Activated CD8-positive, alpha-beta memory T cell treated with anti-CD3 and anti-CD28 coated beads, Interleukin-2, amount 10 ng/mL, durations not matched to agents 7 days and 5 days (primary cell): ENCODE measurements around the gene BUB1B. TPM values are rescaled to one million over a fixed set of nuclear protein-coding genes. Genes with fewer than 3 reads are reported as not detected.

Experiments
- ATAC-seq: fragments of 150-1000 bp; cut with Tn5 transposase; one replicate; pipeline ENCODE4 v1.10.0; 2021; ENCODE audit warnings: moderate library complexity
- CTCF ChIA-PET: fragments of 350-600 bp; sonication (Branson Sonifier 250); formaldehyde crosslinking; loops from one replicate; lab custom pipeline; 2021; ENCODE audit warnings: antibody characterized with exemption; lab: Charles Lee
- DNase-seq: peaks from one replicate; pipeline ENCODE4 v3.0.0-alpha.2; 2020
- H3K27ac Mint-ChIP-seq: one replicate; pipeline ENCODE4 v1.8.0; 2021; ENCODE audit warnings: mild to moderate bottlenecking, mixed read lengths
- H3K27me3 Mint-ChIP-seq: one replicate; pipeline ENCODE4 v1.8.0; 2021; ENCODE audit warnings: mixed read lengths
- H3K36me3 Mint-ChIP-seq: one replicate; pipeline ENCODE4 v1.8.0; 2021; ENCODE audit warnings: mild to moderate bottlenecking, mixed read lengths
- H3K4me1 Mint-ChIP-seq: one replicate; pipeline ENCODE4 v1.8.0; 2021; ENCODE audit warnings: mixed read lengths
- H3K4me3 Mint-ChIP-seq: one replicate; pipeline ENCODE4 v1.8.0; 2021; ENCODE audit warnings: mild to moderate bottlenecking, moderate library complexity, mixed read lengths
- H3K9me3 Mint-ChIP-seq: one replicate; pipeline ENCODE4 v1.8.0; 2022; ENCODE audit warnings: low read depth, mixed read lengths
- total RNA-seq, 2 experiments: library from RNA; stranded (reverse); gene quantifications; one replicate each; pipeline ENCODE4 v1.2.3, GENCODE V29; 2021

BUB1B gene
- total RNA-seq, 2 experiments from 2014 or later = 89.5 to 107 TPM

DNA sequence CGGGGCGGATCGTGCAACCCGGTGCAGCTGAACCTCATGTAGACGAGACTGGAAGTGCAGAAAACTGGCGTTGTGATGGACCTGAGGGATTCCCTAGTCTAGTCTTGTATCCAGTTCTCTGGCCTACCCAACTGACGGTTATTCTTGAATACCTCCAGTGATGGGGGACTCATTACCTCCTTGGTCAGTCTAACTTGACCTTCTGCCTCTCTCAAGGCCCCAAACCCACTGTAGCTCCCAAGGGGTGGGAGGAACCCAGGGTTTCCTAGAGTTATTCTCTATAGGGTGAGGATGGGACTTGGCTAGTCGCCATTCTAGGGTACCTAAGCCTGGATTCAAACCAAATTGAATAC lies 89.4 kb downstream of the BUB1B start:
- CTCF ChIA-PET = interaction anchor here (0.7 to 1.9 kb wide), 4 partner anchors 19 to 33 kb away, joined by 3 to 9 read pairs (median 6); no protein-coding TSS in a partner anchor
- Mint-ChIP-seq H3K9me3 (no peaks in the 10 kb centered on the region), H3K27me3 (peaks cover 40% of the 10 kb centered on the region), H3K36me3 (no peaks in the 10 kb centered on the region), H3K4me3 (no peak overlapping the region), H3K27ac (no peak overlapping the region), H3K4me1 (peaks cover 9% of the 10 kb centered on the region)
- DNase-seq (no peak), ATAC-seq (no peak)

DNA sequence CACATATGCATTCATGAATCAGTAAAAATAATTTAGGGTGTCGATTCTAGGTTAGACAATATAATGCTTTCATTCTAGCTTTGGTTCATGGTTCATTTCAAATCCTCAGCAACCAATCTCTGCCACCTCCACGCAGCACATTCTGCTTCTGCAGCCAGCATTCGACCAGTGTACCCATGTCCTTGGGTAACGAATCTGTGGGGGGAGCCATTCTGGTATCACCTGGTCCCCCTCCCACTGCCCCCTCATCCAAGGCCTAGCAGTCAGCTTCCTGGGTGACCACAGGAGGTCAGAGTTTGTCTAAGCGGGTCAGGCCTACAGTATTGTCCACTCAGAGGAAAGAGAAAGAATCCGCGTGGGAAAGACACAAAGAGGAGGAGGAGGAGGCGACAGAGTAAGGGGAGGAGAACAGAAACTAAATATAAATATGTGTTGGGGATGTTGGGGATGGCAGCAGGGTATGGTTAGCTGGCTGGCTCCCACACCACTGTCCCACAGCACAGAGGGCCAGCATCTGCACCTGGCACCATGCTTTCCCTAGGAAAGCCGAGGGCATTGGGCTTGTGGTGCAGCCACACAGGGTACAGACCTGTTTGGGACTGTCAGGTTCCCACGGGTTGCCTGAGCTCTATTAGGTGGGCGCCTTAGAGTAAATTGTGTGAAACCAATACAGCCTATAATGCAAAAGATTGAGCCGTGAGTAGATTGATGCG lies 90.1 kb downstream of the BUB1B start:
- CTCF ChIA-PET = interaction anchor here (0.7 to 1.9 kb wide), 4 partner anchors 19 to 33 kb away, joined by 3 to 9 read pairs (median 6); no protein-coding TSS in a partner anchor
- peaks cover 9% of the 10 kb centered on the region for H3K4me1 Mint-ChIP-seq
- peaks cover 40% of the 10 kb centered on the region for H3K27me3 Mint-ChIP-seq
- no peak overlapping the region for H3K4me3 Mint-ChIP-seq
- ATAC-seq = no peak
- no peak for DNase-seq
- H3K9me3 Mint-ChIP-seq = no peaks in the 10 kb centered on the region
- H3K36me3 Mint-ChIP-seq = no peaks in the 10 kb centered on the region
- H3K27ac Mint-ChIP-seq = no peak overlapping the region

DNA sequence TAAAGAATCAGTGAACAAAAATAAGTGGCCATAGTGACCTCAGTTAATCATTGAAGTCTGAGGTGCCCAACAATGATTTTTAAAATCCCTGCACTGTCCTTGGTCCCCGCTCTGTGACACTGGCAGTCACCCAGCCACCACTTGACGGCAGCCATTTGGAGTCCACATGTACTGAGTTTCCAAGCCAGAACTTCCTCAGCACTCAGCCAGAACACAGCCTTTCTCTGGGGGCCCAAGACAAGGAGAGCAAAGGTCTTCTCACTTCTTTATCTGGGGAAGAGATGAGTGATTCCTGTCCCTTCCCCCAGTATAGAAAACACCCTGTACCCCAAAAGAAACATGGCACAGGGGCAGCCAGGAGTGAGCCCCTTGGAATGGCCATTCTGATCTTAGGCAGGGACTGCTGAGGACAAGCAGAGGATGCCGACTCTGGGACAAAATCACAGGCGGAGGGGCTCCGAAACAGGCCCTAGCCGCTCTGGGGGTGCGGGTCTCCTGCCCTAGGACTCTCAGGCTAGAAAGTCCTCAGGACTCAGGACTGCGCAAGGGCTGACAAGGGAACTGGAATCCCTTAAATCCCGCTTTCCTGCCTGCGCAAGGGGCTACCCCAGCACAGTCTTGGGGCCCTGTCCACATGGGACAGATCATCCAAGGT lies 90.7 kb downstream of the BUB1B start:
- H3K4me3 Mint-ChIP-seq = no peak overlapping the region
- DNase-seq (no peak), ATAC-seq (no peak)
- H3K9me3 Mint-ChIP-seq = no peaks in the 10 kb centered on the region
- CTCF ChIA-PET = interaction anchor here (1.7 kb wide), 1 partner anchor 28 kb away, joined by 9 read pairs; no protein-coding TSS in a partner anchor
- H3K4me1 Mint-ChIP-seq = peaks cover 11% of the 10 kb centered on the region
- peaks cover 40% of the 10 kb centered on the region for H3K27me3 Mint-ChIP-seq
- no peaks in the 10 kb centered on the region for H3K36me3 Mint-ChIP-seq
- no peak overlapping the region for H3K27ac Mint-ChIP-seq

DNA sequence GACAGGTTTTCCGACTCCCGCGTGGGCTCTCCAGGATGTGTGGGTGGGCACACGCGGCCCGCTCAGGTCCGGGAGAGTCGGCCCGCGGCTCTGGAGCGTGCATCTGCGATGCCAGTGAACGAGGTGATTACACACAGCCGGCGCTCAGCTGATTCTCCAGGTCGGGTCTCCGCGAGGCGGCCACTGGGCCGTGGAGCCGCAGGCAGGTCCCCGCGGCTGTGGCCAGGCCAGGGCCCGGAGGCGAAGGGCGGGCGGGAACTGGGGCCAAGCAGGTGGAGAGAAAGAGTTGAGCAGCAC lies 91.2 kb downstream of the BUB1B start:
- H3K9me3 Mint-ChIP-seq = no peaks in the 10 kb centered on the region
- peaks cover 40% of the 10 kb centered on the region for H3K27me3 Mint-ChIP-seq
- no peak for ATAC-seq
- H3K27ac Mint-ChIP-seq = no peak overlapping the region
- peaks cover 13% of the 10 kb centered on the region for H3K4me1 Mint-ChIP-seq
- no peak overlapping the region for H3K4me3 Mint-ChIP-seq
- H3K36me3 Mint-ChIP-seq = no peaks in the 10 kb centered on the region
- CTCF ChIA-PET = interaction anchor here (0.8 to 14.0 kb wide), 2 partner anchors 10 to 24 kb away, joined by 3 to 158 read pairs; no protein-coding TSS in a partner anchor
- DNase-seq = no peak

DNA sequence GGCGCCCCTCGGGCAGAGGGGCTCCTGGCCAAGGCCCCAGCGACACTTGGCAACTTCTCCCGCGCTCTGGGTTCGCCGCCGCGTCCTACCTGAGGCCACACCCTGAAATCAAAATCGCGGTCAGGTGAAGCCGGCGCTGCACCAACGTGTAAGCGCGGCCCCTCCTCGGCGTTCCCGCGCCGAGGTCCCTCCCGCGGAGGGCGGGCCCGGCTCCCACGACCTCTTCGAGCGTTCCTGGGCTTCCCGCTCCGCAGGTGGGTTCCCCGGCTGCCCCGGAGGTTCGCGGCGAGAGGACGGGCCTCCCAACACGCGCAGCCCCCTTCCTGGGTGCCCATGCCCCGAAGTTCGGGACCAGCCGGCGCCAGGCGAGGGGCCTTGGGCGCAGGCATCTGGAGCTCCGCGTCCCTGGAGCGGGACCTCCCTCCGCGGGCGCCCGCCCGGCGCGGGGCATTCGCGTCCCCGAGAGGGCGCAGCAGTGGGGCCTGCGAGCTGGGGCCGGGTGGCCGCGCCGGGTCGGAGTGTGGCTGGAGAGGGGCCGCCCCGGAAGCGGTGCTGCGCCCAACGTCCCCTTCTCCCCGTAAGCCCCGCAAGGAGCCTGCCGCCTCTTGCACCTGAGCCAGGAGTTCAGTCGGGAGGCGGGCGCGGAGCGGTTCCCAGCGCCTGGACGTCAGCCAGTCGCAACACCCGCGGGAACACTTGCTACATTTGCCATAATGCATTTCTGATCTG lies 91.7 kb downstream of the BUB1B start:
- Mint-ChIP-seq H3K27ac (no peak overlapping the region), H3K36me3 (no peaks in the 10 kb centered on the region), H3K4me3 (peak overlapping the region; percentile 66), H3K4me1 (peaks cover 13% of the 10 kb centered on the region), H3K27me3 (peaks cover 40% of the 10 kb centered on the region), H3K9me3 (no peaks in the 10 kb centered on the region)
- CTCF ChIA-PET = interaction anchor here (0.8 to 14.0 kb wide), 2 partner anchors 9 to 24 kb away, joined by 3 to 158 read pairs; no protein-coding TSS in a partner anchor
- ATAC-seq = peak; percentile 68
- DNase-seq = no peak

DNA sequence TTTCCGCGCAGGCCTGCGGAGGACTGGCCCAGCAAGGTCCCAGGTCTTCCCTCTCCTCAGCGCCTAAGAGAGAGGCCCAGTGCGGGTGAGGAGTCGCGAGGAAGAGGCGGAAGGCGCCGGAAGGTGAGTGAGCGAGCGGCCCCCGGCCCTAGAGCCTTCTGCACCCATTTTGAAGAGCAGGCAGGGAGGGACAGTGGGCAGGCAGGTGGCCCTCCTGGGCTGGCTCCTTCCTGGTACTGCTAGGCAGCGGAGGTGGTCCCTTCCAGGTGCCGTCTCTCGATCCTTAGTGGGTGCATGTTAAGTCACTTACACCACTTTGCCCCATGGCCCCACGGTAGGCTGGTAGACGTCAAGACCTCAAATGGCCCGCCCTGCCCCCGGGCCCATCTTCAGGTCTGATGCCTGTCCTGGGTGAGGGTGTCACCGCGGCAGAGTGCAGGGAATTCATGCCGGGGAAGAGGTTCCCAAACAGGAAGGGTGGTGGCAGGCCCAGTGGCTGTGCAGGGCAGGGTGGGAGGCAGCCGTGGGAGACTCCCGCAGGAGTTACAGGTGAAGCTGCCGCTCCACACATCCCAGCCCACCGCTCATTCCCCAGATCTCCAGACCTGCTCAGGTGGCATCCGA lies 92.4 kb downstream of the BUB1B start:
- Mint-ChIP-seq H3K9me3 (no peaks in the 10 kb centered on the region), H3K4me1 (peaks cover 13% of the 10 kb centered on the region), H3K27ac (no peak overlapping the region), H3K27me3 (peaks cover 40% of the 10 kb centered on the region), H3K4me3 (peak overlapping the region; percentile 66), H3K36me3 (no peaks in the 10 kb centered on the region)
- no peak for DNase-seq
- CTCF ChIA-PET = interaction anchor here (14.0 kb wide), 1 partner anchor 23 kb away, joined by 158 read pairs; no protein-coding TSS in a partner anchor
- peak; percentile 38 for ATAC-seq

DNA sequence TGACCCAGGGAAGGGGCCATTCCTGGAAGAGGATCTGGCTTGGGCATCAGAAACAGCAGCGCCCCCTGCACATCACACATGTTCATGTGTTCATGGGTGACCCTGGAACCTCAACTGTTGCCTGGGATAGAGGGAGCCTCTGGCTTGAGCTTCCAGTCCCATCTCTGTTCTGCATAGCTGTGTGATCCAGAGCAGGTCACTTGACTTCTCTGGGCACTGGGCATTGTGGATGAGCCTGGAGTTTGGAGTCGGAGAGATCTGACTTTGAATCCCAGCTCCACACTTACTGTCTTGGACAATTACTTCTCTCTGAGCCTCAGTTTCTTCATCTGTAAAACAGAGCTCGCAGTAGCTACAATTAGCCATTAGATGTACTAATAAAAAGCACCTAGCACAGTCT lies 93.6 kb downstream of the BUB1B start:
- DNase-seq (no peak), ATAC-seq (no peak)
- CTCF ChIA-PET = interaction anchor here (0.9 to 14.0 kb wide), 3 partner anchors 22 to 37 kb away, joined by 3 to 158 read pairs (median 3); no protein-coding TSS in a partner anchor
- Mint-ChIP-seq H3K4me3 (no peak overlapping the region), H3K27me3 (peaks cover 45% of the 10 kb centered on the region), H3K36me3 (no peaks in the 10 kb centered on the region), H3K9me3 (no peaks in the 10 kb centered on the region), H3K27ac (no peak overlapping the region), H3K4me1 (peaks cover 13% of the 10 kb centered on the region)

DNA sequence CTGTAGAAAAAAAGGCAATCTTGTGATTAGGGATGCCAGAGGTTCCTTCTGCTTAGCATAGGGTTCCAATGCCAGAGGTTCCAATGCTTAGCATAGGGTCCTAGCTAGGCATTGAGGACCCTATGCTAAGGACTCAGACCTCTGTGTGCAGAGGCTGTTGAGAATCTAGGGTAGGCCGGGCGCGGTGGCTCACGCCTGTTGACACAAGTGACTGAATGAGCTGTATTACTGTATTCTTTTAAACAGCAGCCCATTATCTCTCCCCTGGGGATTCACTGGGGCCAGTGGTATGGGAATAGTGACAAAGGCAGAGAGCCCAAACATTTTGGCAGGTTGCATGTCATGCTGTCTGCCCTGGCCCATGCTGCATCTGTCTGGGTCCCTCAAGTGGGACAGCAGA lies 94.2 kb downstream of the BUB1B start:
- Mint-ChIP-seq H3K4me1 (peaks cover 13% of the 10 kb centered on the region), H3K27ac (no peak overlapping the region), H3K36me3 (no peaks in the 10 kb centered on the region), H3K9me3 (no peaks in the 10 kb centered on the region), H3K27me3 (peaks cover 44% of the 10 kb centered on the region), H3K4me3 (no peak overlapping the region)
- CTCF ChIA-PET = interaction anchor here (0.9 to 14.0 kb wide), 3 partner anchors 21 to 38 kb away, joined by 3 to 158 read pairs (median 3); no protein-coding TSS in a partner anchor
- ATAC-seq (no peak), DNase-seq (no peak)

DNA sequence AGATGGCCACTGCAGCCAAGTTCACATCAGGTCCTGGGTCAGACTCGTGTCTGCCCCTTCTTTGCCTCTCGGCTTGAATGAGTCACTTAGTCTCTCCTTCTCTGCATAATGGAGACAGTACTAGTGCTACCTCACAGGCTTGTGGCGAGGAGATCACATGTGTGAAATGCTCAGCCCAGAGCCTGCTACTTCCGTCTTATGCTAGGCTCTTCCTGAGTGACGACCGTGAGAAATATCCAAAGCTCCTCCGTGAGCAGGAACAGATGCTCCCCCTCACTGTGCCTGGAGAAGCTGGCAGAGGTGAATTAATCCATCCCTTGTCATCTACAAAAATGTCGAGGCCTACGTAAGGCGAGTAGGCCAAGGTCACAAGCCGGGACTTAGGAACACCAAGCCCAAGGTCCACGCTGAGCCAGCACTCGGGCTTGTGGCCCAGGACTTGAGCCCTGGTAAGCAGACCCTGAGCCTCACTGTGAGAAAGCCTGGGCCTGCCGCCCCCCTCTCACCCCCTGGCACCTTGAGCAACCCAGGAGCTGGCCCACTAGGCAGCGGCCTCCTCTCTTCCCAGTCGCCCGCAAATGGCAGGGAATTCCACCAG lies 95.9 kb downstream of the BUB1B start:
- Mint-ChIP-seq H3K4me1 (peaks cover 13% of the 10 kb centered on the region), H3K9me3 (no peaks in the 10 kb centered on the region), H3K36me3 (no peaks in the 10 kb centered on the region), H3K27me3 (peaks cover 36% of the 10 kb centered on the region), H3K27ac (no peak overlapping the region), H3K4me3 (no peak overlapping the region)
- peak; percentile 58 for DNase-seq
- peak; percentile 79 for ATAC-seq
- CTCF ChIA-PET = interaction anchor here (1.3 to 14.0 kb wide), 4 partner anchors 11 to 81 kb away, joined by 3 to 158 read pairs (median 4); partner anchors contain the start of gene PLCB2

DNA sequence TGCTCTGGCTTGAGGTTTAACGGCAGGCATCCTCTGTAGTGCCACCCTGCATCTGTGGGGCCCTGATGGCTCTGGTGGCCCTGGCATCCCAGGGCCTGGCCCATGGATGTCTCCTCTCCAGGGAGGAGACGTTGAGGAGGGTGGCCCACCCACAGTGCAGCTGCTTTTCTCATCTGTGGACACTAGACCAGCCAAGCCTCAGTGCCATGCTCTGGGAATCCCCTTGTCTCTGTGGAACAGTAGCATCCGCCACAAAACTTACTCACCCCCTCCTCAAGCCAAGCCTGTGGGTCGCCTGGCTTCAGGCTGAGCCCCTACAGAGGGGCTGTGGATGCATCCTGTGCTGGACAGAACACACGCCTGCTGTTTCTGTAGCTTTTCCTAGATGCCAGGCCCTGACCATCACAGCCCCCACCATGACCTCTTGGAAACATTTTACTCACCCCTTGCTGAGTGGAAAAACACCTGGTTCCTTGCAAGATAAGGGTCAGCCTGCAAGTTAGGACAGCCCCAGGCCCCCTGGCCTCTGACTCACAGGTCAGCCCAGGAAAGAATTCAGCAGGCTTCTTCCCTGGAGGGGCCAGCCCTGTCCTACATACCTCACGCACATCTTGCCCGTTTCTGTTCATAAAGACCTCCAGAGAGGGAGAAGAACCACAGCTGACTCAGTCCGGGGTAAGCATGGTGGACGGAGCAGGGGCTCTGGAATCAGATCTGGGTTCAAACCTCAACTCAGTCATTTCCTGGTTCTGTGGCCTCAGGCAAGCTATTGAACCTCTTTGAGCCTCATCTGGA lies 97.0 kb downstream of the BUB1B start:
- Mint-ChIP-seq H3K27me3 (peaks cover 32% of the 10 kb centered on the region), H3K9me3 (no peaks in the 10 kb centered on the region), H3K36me3 (no peaks in the 10 kb centered on the region), H3K27ac (no peak overlapping the region), H3K4me1 (peaks cover 13% of the 10 kb centered on the region), H3K4me3 (no peak overlapping the region)
- DNase-seq (no peak), ATAC-seq (no peak)
- CTCF ChIA-PET = interaction anchor here (1.3 to 14.0 kb wide), 5 partner anchors 18 to 80 kb away, joined by 3 to 158 read pairs (median 5); partner anchors contain the start of gene PLCB2

DNA sequence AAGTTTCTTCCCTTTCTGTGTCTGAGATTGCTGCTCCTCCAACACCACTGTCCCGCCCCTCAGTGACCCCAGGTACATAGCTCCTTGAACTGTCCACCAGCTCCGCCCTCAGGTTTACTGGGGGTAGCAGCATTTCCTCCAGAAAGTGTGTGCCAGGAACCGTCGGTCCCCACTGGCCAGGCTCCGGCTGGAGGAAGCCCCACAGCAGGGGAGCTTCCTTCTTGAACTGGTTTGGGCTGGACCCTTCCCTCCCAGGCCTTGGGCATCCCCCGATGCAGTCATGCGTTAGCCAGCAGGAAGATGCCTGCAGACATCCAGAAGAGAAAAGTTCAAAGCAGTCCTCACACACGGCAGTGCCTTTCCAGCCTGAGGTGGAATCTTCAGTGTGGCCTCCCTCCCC lies 97.7 kb downstream of the BUB1B start:
- Mint-ChIP-seq H3K9me3 (no peaks in the 10 kb centered on the region), H3K4me1 (peaks cover 7% of the 10 kb centered on the region), H3K36me3 (no peaks in the 10 kb centered on the region), H3K27ac (no peak overlapping the region), H3K4me3 (no peak overlapping the region), H3K27me3 (peaks cover 25% of the 10 kb centered on the region)
- no peak for DNase-seq
- no peak for ATAC-seq
- CTCF ChIA-PET = interaction anchor here (2.1 to 14.0 kb wide), 3 partner anchors 18 to 41 kb away, joined by 4 to 158 read pairs (median 5); no protein-coding TSS in a partner anchor

DNA sequence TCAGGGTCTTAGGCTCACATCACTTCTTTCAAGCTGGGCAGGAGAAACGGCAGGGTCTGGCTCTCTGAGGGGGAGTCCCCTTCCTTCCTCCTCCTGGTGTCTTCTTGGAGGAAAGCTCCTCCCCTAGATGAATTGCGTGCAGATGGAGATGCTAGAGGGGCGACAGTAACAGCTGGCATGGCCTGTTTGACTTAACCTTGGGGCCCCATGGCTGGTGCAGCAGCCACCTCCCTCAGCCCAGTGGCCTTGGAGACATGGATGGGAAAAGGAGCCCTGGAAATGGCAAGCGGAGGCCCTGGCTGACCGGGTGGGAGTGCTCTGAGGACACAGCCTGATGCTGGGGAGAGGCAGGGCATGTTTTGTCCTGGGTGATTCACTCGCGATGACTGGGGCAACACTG lies 98.2 kb downstream of the BUB1B start:
- peaks cover 5% of the 10 kb centered on the region for H3K4me1 Mint-ChIP-seq
- CTCF ChIA-PET = interaction anchor here (2.1 to 14.0 kb wide), 3 partner anchors 17 to 41 kb away, joined by 4 to 158 read pairs (median 5); no protein-coding TSS in a partner anchor
- H3K4me3 Mint-ChIP-seq = no peak overlapping the region
- ATAC-seq (no peak), DNase-seq (no peak)
- no peaks in the 10 kb centered on the region for H3K9me3 Mint-ChIP-seq
- H3K36me3 Mint-ChIP-seq = no peaks in the 10 kb centered on the region
- H3K27me3 Mint-ChIP-seq = peaks cover 20% of the 10 kb centered on the region
- H3K27ac Mint-ChIP-seq = no peak overlapping the region
